HepG2 (cell line): Measurements from ENCODE around the gene CAD. TPM values are rescaled to one million over a fixed set of nuclear protein-coding genes. Genes with fewer than 3 reads are reported as not detected.

Experiments
- ARID2 ChIP-seq: sonication (generic); formaldehyde crosslinking; IDR thresholded peaks from 2 replicates; pipeline ENCODE4 v1.8.1; 2022; ENCODE audit warnings: mild to moderate bottlenecking, missing genetic modification reagents, borderline replicate concordance
- FOXA3 ChIP-seq: IDR thresholded peaks from 2 replicates; pipeline ENCODE4 v1.6.1; 2016; ENCODE audit warnings: missing genetic modification reagents, missing compliant biosample characterization
- HMG20A ChIP-seq: IDR thresholded peaks from 2 replicates; pipeline ENCODE4 v1.6.1; 2016; ENCODE audit warnings: borderline replicate concordance
- IKZF5 ChIP-seq: IDR thresholded peaks from 2 replicates; pipeline ENCODE4 v1.6.1; 2018; ENCODE audit warnings: missing genetic modification reagents, mild to moderate bottlenecking, missing compliant biosample characterization
- KDM3A ChIP-seq: IDR thresholded peaks from 2 replicates; pipeline ENCODE4 v1.6.1; 2018; ENCODE audit warnings: low read depth, missing compliant biosample characterization
- NR2F6 ChIP-seq, 2 experiments: IDR thresholded peaks; 2 replicates each; pipeline ENCODE4 v1.6.1; 2016; ENCODE audit warnings: antibody characterized with exemption in 1 of 2, mild to moderate bottlenecking in 1 of 2
- PRDM10 ChIP-seq: sonication (generic); formaldehyde crosslinking; IDR thresholded peaks from 2 replicates; pipeline ENCODE4 v1.4.0; 2020; ENCODE audit warnings: low read depth, missing genetic modification reagents
- RFX5 ChIP-seq: IDR thresholded peaks from 2 replicates; pipeline ENCODE4 v1.6.1; 2011; ENCODE audit warnings: low read depth, low read length, improper control_type of control experiment
- THYN1 ChIP-seq: sonication (generic); formaldehyde crosslinking; IDR thresholded peaks from 2 replicates; pipeline ENCODE4 v1.8.1; 2023; ENCODE audit warnings: low read depth, mild to moderate bottlenecking, moderate library complexity, missing genetic modification reagents, borderline replicate concordance
- USF2 ChIP-seq, 2 experiments: sonication (generic) in 1 of 2; formaldehyde crosslinking in 1 of 2; IDR thresholded peaks; 2 replicates each; pipeline versions ENCODE4 v1.5.1 to v1.6.1; 2011 to 2020; ENCODE audit warnings: borderline replicate concordance in 1 of 2, low read depth in 1 of 2, low read length in 1 of 2, mild to moderate bottlenecking in 1 of 2, missing genetic modification reagents in 1 of 2, moderate library complexity in 1 of 2
- ZBTB34 ChIP-seq: sonication (generic); formaldehyde crosslinking; IDR thresholded peaks from 2 replicates; pipeline ENCODE4 v1.8.0; 2022; ENCODE audit warnings: mild to moderate bottlenecking, missing genetic modification reagents
- ZNF124 ChIP-seq: sonication (generic); formaldehyde crosslinking; IDR thresholded peaks from 2 replicates; pipeline ENCODE4 v1.4.0; 2020; ENCODE audit warnings: missing genetic modification reagents
- ZNF446 ChIP-seq: sonication (generic); formaldehyde crosslinking; IDR thresholded peaks from 2 replicates; pipeline ENCODE4 v1.5.0; 2020; ENCODE audit warnings: mild to moderate bottlenecking, missing genetic modification reagents
- ZNF740 ChIP-seq: sonication (generic); formaldehyde crosslinking; IDR thresholded peaks from 2 replicates; pipeline ENCODE4 v1.4.0; 2020; ENCODE audit warnings: missing genetic modification reagents
- ZNF770 ChIP-seq: sonication (generic); formaldehyde crosslinking; IDR thresholded peaks from 2 replicates; pipeline ENCODE4 v1.5.0; 2020; ENCODE audit warnings: mild to moderate bottlenecking, missing genetic modification reagents
- ZZZ3 ChIP-seq: sonication (generic); formaldehyde crosslinking; IDR thresholded peaks from 2 replicates; pipeline ENCODE4 v1.4.0; 2020; ENCODE audit warnings: missing genetic modification reagents, mild to moderate bottlenecking, borderline replicate concordance
- polyA plus RNA-seq, 8 experiments: library from polyadenylated mRNA; depleted of rRNA in 3 of 8; stranded (reverse) in 7 of 8; unstranded in 1 of 8; fragments of >200 nt; fragmentation: Illumina TruSeq in 4 of 8; extraction: Trizol in 4 of 8; gene quantifications; 2 replicates each; pipeline versions ENCODE4 v1.2.1 to v1.2.3, GENCODE V29; 2011 to 2016; ENCODE audit warnings: low read depth in 4 of 8, missing spikeins in 1 of 8, mixed read lengths in 1 of 8; ENCODE audit not compliant: insufficient read depth in 1 of 8
- total RNA-seq, 5 experiments: library from RNA; depleted of rRNA; stranded (reverse); fragments of >200 nt; fragmentation: Illumina TruSeq; extraction: Trizol; gene quantifications; 2 replicates each; pipeline ENCODE4 v1.2.3, GENCODE V29; 2016; ENCODE audit warnings: low read depth in 1 of 5

Gene CAD
- total and polyA plus RNA-seq, 2 of the 13 experiments (the other 11 are each of a cell fraction or from before 2014, with no cell fraction given) = 21.7 to 37.0 TPM

- TF ChIP-seq USF2 (IDR thresholded peaks at IDR 0.05; ENCODE audit: low read depth, low read length) = 0 out of 2 replicates have a peak, but pooled peaks have one; percentile 27
- peak; percentile 27; the same call in 1 of the 2 replicates for TF ChIP-seq USF2 (CRISPR knock-in tag; IDR thresholded peaks at IDR 0.05; ENCODE audit: borderline replicate concordance)
- 0 out of 2 replicates have a peak, but pooled peaks have one; percentile 34 for TF ChIP-seq KDM3A (CRISPR knock-in tag)
- no peak for TF ChIP-seq ZZZ3 (CRISPR knock-in tag)
- peak; percentile 51 for TF ChIP-seq FOXA3
- no peak for TF ChIP-seq RFX5
- TF ChIP-seq IKZF5 (CRISPR knock-in tag) = 0 out of 2 replicates have a peak, but pooled peaks have one; percentile 52
- no peak for TF ChIP-seq THYN1 (CRISPR knock-in tag)
- peak; percentile 24; the same call in 1 of the 2 replicates for TF ChIP-seq HMG20A (CRISPR knock-in tag)
- TF ChIP-seq ZNF770 (CRISPR knock-in tag) = 0 out of 2 replicates have a peak, but pooled peaks have one; percentile 22
- TF ChIP-seq ZNF740 (CRISPR knock-in tag) = no peak
- no peak for TF ChIP-seq PRDM10 (CRISPR knock-in tag)
- 0 out of 2 replicates have a peak, but pooled peaks have one; percentile 37 for TF ChIP-seq ARID2
- no peak for TF ChIP-seq ZBTB34 (CRISPR knock-in tag)
- TF ChIP-seq NR2F6 (IDR thresholded peaks at IDR 0.05) = no peak
- TF ChIP-seq NR2F6 (CRISPR knock-in tag; IDR thresholded peaks at IDR 0.05) = peak; percentile 20; the same call in 1 of the 2 replicates
- TF ChIP-seq ZNF124 (CRISPR knock-in tag) = 0 out of 2 replicates have a peak, but pooled peaks have one; percentile 58
- no peak for TF ChIP-seq ZNF446 (CRISPR knock-in tag)
Observed at GRCh38 chr2:27191070-27191829, 25.9 kb upstream of the CAD start (continued).
